GM19240 (cell line): ENCODE data around the gene ZNF273.
"Not testable (repeated sequence)": the region's sequence is repeated elsewhere in the genome, so short reads cannot be mapped to it uniquely, and the experiment has no call there.

Experiments used
- DNase-seq: peaks from one replicate; pipeline ENCODE4 v3.0.0; 2011; ENCODE audit warnings: low spot score; ENCODE audit not compliant: insufficient read length

Gene ZNF273

DNA sequence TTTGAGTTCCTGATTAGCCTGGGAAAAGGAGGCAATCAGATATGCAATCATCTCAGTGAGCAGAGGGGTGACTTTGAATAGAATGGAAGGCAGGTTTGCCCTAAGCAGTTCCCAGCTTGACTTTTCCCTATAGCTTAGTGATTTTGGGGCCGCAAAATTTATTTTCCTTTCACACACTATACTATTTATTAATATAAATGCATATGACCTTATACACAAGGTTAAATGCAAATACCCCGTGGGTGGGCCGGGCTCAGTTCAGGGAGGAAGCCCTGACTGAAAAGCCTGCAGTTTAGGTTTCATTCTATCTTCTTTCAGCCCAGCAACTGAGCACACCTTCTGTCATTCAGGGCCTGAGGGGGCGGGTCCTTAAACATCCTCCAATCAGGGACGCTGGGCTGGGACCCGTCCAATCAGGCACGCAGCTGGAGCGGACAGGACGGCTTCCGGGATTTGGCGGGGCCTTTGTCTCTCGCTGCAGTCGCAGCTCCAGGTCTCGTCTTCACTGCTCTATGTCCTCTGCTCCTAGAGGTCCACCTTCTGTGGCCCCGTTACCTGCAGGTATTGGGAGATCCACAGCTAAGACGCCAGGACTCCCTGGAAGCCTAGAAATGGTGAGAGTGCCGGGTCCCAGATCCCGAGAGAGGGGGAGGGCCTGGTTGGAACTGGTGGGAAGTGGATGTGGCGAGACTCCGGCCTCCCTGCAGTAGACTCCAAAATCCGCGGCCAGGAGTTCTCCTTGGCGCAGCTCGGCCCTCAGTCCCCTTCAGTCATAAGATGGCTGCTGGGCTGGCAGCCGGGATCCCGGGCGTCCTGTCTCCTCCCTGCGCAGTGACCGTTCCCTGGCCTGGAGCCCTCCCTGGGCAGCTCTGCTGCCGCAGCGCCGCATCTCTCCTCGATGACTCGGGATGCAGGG, at the start of gene ZNF273:
Gene ZNF273, plus strand, starts transcription at position 468 of the 916 bp plus-strand sequence. Its CDS starts 45 bp downstream, at position 513.
- DNase-seq = peak; percentile 72

DNA sequence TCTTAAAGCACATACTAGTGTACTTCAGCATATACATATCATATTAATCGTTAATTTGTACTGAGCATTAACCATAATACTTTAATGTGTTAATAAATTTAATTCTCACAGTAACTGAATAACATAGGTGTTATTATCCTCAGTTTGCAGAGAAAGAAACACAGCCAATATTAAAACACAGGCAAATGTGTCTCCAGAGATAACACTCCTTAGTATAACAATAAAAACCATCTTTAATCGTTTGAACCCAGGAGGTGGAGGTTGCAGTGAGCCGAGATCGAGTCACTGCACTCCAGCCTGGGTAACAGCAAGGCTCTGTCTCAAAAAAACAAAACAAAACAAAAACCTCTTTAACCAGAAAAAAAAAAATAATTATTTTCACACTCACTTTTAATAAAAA, 49.4 kb upstream of the ZNF273 start:
- DNase-seq = no peak

GRCh38 chr7:64854969-64855368, 48.1 kb upstream of the ZNF273 start:
- DNase-seq = no peak

GRCh38 chr7:64863021-64863420, 40.1 kb upstream of the ZNF273 start:
- DNase-seq = no peak

- not testable (repeated sequence) for DNase-seq
Measured at GRCh38 chr7:64863530-64863929, 39.5 kb upstream of the ZNF273 start.

DNA sequence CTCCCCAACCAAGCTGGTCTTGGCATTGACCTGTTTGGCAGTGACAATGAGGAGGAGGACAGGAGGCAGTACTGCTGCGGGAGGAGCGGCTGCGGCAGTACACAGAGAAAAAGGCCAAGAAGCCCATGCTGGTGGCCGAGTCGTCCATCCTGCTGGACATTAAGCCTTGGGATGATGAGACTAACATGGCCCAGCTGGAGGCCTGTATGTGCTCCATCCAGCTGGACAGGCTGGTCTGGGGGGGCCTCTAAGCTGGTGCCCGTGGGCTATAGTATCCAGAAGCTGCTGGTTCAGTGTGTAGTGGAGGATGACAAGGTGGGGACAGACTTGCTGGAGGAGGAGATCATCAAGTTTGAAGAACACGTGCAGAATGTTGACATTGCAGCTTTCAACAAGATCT, 39.1 kb upstream of the ZNF273 start:
- DNase-seq = no peak

- DNase-seq = no peak
Measured at GRCh38 chr7:64867863-64868440, 35.1 kb upstream of the ZNF273 start.

GRCh38 chr7:64868499-64868898, 34.6 kb upstream of the ZNF273 start:
- DNase-seq = no peak

- DNase-seq = no peak
Measured at GRCh38 chr7:64869121-64869725, 33.9 kb upstream of the ZNF273 start.

- no peak for DNase-seq
Measured at GRCh38 chr7:64869912-64870562, 33.0 kb upstream of the ZNF273 start.

DNA sequence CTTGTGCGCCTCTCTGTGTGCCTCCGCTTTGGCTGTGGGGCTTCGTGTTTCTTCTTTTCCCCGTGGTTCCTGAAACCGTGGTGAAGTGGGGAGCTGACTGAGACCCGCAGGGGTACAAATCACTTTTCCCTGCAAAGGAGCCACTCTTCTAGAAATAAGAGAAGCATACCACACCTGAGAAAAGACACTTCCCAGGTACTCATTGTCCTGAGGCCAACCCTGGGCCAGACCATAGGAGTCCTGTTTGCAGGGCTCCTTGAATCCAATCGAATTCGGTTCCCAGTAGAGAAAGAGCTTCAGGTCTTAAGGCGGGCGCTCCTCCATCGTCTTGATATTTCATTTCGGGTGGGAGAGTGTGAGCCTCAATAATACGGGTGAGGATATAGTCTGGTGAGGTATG, 32.4 kb upstream of the ZNF273 start:
- no peak for DNase-seq

DNA sequence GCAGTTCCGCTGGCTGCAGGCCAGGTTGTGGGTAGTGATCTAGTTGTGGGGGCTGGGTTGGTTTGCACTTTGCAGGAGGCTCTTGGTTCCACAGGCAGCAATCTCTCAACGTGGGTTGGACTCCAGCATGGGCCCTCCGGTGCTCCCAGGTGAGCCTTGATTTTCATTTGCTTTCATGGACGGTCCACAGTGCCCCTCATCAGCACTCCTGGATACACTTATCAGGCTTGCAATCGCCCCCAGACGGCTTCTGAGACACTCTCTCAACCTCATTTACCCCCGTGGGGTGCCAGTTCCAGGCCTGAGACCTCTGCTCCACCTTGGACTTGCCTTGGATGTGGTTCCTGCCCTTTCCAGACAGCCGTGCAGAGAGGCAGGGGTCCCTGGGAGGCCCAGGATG, 31.3 kb upstream of the ZNF273 start:
- DNase-seq = no peak

DNA sequence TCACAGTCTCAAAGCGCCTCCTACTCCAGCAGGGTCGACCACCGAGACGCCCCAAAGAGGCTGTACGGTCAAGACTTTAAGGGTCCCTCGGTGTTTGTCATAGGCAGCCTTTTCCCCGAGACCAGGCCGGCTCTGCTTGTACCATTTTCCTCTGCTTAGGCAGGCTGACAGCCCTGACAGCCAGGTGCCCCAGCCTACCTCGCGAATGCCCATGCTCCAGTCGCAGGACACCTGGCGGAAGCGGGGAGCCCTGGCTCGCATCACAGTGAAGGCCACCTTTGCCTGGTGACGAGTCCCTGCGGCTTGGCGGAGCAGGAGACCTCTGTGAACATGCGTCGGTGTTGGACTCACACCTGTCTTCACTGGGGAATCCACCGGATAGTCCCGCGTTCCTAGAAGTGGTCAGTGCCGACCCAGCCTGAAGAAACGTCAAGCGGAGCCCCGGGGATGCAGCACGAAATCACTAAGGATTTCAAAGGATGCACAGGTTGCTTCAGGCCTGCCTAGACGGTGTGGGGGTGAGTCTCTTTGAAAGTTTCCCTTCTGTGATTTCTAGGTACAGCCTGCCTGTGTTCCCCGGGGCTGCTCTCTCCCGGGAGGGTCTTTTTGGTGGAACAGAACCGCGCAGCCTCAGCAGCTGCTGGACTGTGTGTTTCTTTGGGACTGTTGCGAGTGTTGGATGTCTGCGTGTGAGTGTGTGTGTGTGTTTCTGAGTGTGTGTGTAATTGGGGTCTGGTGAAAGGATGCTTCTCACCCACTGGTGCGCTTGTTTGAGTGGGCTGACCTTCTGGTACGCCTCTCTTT, 30.5 kb upstream of the ZNF273 start:
- DNase-seq = no peak

DNA sequence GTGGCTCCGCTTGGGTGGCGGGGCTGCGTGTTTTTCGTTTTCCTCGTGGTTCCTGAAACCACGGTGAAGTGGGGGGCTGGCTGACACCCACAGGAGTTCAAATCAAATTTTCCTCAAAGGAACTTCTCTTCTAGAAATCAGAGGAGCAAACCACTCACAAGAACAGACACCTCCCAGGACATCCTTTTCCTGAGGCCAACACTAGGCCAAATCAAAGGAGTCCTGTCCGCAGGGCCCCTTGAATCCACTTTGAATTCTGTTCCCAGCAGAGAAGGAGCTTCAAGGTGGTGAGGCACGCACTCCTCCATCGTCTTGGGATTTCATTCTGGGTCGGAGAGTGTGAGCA, 29.9 kb upstream of the ZNF273 start:
- no peak for DNase-seq

- DNase-seq = no peak
Measured at GRCh38 chr7:64873517-64873916, 29.6 kb upstream of the ZNF273 start.

- DNase-seq = no peak
Measured at GRCh38 chr7:64874114-64874513, 29.0 kb upstream of the ZNF273 start.

GRCh38 chr7:64874562-64875250, 28.4 kb upstream of the ZNF273 start:
- no peak for DNase-seq

- DNase-seq = no peak
Measured at GRCh38 chr7:64875258-64875657, 27.8 kb upstream of the ZNF273 start.

DNA sequence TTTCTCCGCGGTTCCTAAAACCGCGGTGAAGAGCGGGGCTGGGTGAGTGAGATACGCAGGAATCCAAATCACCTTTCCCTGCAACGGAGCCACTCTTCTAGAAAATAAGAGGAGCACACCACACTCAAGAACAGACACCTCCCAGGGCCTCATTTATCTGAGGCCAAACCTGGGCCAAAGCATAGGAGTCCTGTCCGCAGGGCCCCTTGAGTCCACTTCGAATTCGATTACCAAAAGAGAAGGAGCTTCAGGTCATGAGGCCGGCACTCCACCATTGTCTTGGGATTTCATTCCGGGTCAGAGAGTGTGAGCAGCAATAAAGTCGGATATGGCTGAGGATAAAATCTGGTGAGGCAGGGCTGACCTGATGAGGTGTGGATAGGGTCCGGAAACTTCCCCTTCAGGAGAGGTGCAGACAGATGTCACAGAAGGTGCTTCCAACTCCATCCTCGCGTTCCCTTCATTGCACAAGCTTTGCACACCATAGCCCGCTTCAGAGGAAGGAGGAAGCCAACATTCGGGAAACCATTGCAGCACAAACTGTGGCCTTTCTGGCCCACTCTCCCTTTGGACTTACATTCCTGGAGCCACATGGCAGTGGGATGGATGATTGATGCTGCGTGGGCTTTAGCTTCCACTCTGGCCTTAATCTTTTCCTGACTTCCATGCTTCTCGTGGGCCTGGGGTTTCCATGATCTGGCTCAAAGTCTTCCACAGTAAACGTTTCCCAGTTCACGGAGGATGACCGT, 27.2 kb upstream of the ZNF273 start:
- DNase-seq = no peak
